Uterus (tissue), 2 donors: ENCODE measurements around the gene APOBEC3H.
"Not testable (repeated sequence)": the region's sequence is repeated elsewhere in the genome, so short reads cannot be mapped to it uniquely, and the experiment has no call there.

Source experiments
- CTCF ChIP-seq, 4 experiments: fragments of 200-600 bp in 2 of 4; fragments of 450-650 bp in 2 of 4; sonication (generic) in 2 of 4; IDR thresholded peaks; one replicate each; pipeline ENCODE4 v1.5.1; 2016 to 2019; ENCODE audit warnings: antibody characterized with exemption in 4 of 4, mild to moderate bottlenecking in 2 of 4, moderate library complexity in 1 of 4
- POLR2A ChIP-seq, 2 donors: fragments of 450-650 bp; IDR thresholded peaks; one replicate each; pipeline ENCODE4 v1.6.1; 2016; ENCODE audit warnings: antibody characterized with exemption in 2 of 2, mild to moderate bottlenecking in 1 of 2, moderate library complexity in 1 of 2

DNA sequence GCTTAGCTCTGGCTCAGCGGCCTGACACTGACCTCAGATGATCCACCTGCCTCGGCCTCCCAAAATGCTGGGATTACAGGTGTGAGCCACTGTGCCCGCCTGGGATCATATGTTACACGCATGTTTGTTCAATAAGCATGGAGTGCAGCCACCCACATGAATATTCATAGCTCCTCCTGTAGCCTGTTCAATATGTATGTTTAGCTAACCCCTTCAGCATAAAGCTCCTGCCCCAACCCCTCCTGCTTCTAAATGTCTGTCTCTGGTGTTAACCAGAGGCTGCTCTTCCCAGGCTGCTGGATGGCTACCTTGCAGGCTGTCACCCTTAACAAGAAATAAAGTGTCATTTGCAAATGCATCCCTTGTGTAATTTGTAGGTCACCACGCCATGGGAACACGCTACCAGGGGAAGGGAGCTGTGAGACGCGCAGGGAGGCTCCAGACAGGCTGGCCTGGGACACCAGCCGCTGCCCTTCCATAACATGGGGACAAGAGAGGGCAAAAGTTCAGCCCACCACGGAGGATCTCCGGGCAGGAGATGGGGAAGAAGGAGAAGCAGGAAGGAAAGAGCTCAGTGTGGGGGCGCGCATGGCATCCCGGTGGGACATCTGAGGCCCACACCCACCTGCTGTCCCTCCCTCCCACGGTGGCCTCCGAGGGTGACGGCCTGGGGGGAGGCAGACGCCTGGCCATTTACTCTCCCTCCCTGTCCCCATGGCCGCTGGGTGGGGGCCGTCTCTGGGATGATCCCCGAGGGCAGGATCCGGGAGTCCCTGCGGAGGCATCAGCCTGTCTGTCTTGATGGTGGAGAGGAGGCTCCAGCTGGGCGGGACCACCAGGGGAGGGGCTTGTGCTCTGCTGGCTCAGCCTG lies 20.7 kb upstream of the APOBEC3H start:
- TF ChIP-seq POLR2A, CTCF (IDR thresholded peaks at IDR 0.05): not testable (repeated sequence)
